ENCODE measurements around the gene LRBA.

LRBA gene

DNA sequence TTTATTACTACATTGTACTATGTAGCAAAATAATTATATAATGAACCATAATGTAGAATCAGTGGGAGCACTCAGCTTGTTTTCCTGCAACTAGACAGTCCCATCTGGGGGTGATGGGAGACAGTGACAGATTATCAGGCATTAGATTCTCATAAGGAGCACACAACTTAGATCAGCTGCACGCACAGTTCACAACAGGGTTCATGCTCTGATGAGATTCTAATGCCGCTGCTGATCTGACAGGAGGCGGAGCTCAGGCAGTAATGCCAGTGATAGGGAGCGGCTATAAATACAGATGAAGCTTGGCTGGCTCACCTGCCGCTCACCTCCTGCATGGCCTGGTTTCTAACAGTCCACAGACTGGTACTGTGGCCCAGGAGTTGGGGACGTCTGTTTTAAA, 233.9 kb downstream of the LRBA start:
- H3K9ac ChIP-seq (ENCODE audit: low read depth, low read length), result no peak overlapping the region
- H3K36me3 ChIP-seq (ENCODE audit: control insufficient read depth, insufficient read depth, low read length), result no peaks in the 10 kb centered on the region
- no peak overlapping the region for H3K4me3 ChIP-seq (ENCODE audit: low read depth, low read length)
- H3K4me1 ChIP-seq (ENCODE audit: control insufficient read depth, insufficient read depth, low read length), result peaks cover 10% of the 10 kb centered on the region
- H3K9me3 ChIP-seq (ENCODE audit: control insufficient read depth, insufficient read depth, low read length), result no peaks in the 10 kb centered on the region
- no peaks in the 10 kb centered on the region for H3K27me3 ChIP-seq (ENCODE audit: control insufficient read depth, insufficient read depth, low read length)

- H3K27me3 ChIP-seq (ENCODE audit: control insufficient read depth, insufficient read depth, low read length), result no peaks in the 10 kb centered on the region
- no peaks in the 10 kb centered on the region for H3K9me3 ChIP-seq (ENCODE audit: control insufficient read depth, insufficient read depth, low read length)
- H3K36me3 ChIP-seq (ENCODE audit: control insufficient read depth, insufficient read depth, low read length), result no peaks in the 10 kb centered on the region
- no peak overlapping the region for H3K9ac ChIP-seq (ENCODE audit: low read depth, low read length)
- H3K4me1 ChIP-seq (ENCODE audit: control insufficient read depth, insufficient read depth, low read length), result peaks cover 3% of the 10 kb centered on the region
- H3K4me3 ChIP-seq (ENCODE audit: low read depth, low read length), result no peak overlapping the region
Measured at GRCh38 chr4:150779707-150780106, 235.4 kb downstream of the LRBA start.

DNA sequence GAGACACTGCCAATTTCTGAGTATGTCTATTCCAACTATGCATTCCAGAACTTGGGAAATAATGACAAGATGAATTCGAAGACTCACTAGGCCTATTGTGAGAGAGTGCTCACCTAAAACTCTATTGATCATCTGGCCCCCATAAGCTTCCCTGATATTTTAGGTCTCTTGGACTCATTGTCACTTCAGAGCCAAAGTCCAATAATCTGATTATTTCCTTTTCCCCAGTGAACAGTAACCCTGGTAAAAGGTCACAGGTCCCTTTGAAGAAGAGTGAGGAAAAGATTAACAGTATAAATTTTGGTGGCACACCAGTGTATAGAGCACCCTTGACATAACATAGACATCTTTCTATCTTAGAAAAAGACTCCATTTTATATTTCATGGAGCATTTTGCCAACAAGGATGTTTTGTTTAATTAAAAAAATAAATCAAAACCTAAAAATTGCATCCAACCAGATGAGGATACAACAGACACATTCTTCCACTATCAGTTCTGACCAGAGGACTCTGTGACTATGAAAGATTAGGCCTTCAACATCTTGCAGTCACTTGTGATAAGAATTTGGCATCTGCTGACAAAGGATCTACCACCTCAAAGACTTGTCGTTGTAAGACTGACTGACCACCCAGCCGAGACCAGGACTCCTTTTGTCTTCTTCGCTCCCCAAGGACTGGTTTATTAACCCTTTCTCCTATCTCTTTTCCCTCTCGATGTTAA, 241.2 kb downstream of the LRBA start:
- Histone ChIP-seq H3K4me3 (ENCODE audit: low read depth, low read length) (no peak overlapping the region), H3K4me1 (ENCODE audit: control insufficient read depth, insufficient read depth, low read length) (no peaks in the 10 kb centered on the region), H3K36me3 (ENCODE audit: control insufficient read depth, insufficient read depth, low read length) (no peaks in the 10 kb centered on the region), H3K27me3 (ENCODE audit: control insufficient read depth, insufficient read depth, low read length) (no peaks in the 10 kb centered on the region), H3K9me3 (ENCODE audit: control insufficient read depth, insufficient read depth, low read length) (no peaks in the 10 kb centered on the region), H3K9ac (ENCODE audit: low read depth, low read length) (no peak overlapping the region)

DNA sequence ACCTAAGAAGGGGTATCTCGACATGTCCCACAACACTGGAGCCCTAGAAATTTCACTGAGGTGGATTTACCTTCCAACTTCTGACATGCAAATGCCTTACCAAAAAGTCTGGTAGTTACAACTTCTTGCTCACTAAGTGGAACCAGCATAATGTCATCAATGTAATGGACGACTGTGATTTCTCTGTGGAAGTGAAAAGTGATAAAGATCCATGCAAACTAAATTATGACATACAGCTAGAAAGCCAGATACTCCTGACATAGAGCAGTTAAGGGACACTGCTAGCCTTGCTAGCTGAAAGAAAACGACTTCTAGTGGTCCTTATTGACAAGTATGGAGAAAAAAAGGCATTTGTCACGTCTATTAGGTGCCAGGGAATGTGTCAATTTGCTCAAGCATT, 242.1 kb downstream of the LRBA start:
- H3K27me3 ChIP-seq (ENCODE audit: control insufficient read depth, insufficient read depth, low read length), result no peaks in the 10 kb centered on the region
- H3K9me3 ChIP-seq (ENCODE audit: control insufficient read depth, insufficient read depth, low read length), result no peaks in the 10 kb centered on the region
- H3K9ac ChIP-seq (ENCODE audit: low read depth, low read length), result no peak overlapping the region
- no peaks in the 10 kb centered on the region for H3K4me1 ChIP-seq (ENCODE audit: control insufficient read depth, insufficient read depth, low read length)
- H3K36me3 ChIP-seq (ENCODE audit: control insufficient read depth, insufficient read depth, low read length), result no peaks in the 10 kb centered on the region
- H3K4me3 ChIP-seq (ENCODE audit: low read depth, low read length), result no peak overlapping the region

GRCh38 chr4:150771382-150771781, 243.7 kb downstream of the LRBA start:
- H3K4me3 ChIP-seq (ENCODE audit: low read depth, low read length), result no peak overlapping the region
- H3K9me3 ChIP-seq (ENCODE audit: control insufficient read depth, insufficient read depth, low read length), result no peaks in the 10 kb centered on the region
- H3K36me3 ChIP-seq (ENCODE audit: control insufficient read depth, insufficient read depth, low read length), result no peaks in the 10 kb centered on the region
- no peak overlapping the region for H3K9ac ChIP-seq (ENCODE audit: low read depth, low read length)
- no peaks in the 10 kb centered on the region for H3K27me3 ChIP-seq (ENCODE audit: control insufficient read depth, insufficient read depth, low read length)
- no peaks in the 10 kb centered on the region for H3K4me1 ChIP-seq (ENCODE audit: control insufficient read depth, insufficient read depth, low read length)

- Histone ChIP-seq H3K36me3 (ENCODE audit: control insufficient read depth, insufficient read depth, low read length) (no peaks in the 10 kb centered on the region), H3K27me3 (ENCODE audit: control insufficient read depth, insufficient read depth, low read length) (no peaks in the 10 kb centered on the region), H3K9ac (ENCODE audit: low read depth, low read length) (no peak overlapping the region), H3K9me3 (ENCODE audit: control insufficient read depth, insufficient read depth, low read length) (no peaks in the 10 kb centered on the region), H3K4me3 (ENCODE audit: low read depth, low read length) (no peak overlapping the region), H3K4me1 (ENCODE audit: control insufficient read depth, insufficient read depth, low read length) (no peaks in the 10 kb centered on the region)
Measured at GRCh38 chr4:150769845-150770244, 245.2 kb downstream of the LRBA start.

- H3K4me3 ChIP-seq (ENCODE audit: low read depth, low read length), result no peak overlapping the region
- H3K9me3 ChIP-seq (ENCODE audit: control insufficient read depth, insufficient read depth, low read length), result no peaks in the 10 kb centered on the region
- no peaks in the 10 kb centered on the region for H3K4me1 ChIP-seq (ENCODE audit: control insufficient read depth, insufficient read depth, low read length)
- no peaks in the 10 kb centered on the region for H3K27me3 ChIP-seq (ENCODE audit: control insufficient read depth, insufficient read depth, low read length)
- no peak overlapping the region for H3K9ac ChIP-seq (ENCODE audit: low read depth, low read length)
- H3K36me3 ChIP-seq (ENCODE audit: control insufficient read depth, insufficient read depth, low read length), result no peaks in the 10 kb centered on the region
Measured at GRCh38 chr4:150769248-150769647, 245.8 kb downstream of the LRBA start.

GRCh38 chr4:150768497-150768896, 246.6 kb downstream of the LRBA start:
- no peak overlapping the region for H3K9ac ChIP-seq (ENCODE audit: low read depth, low read length)

GRCh38 chr4:150765216-150765615, 249.9 kb downstream of the LRBA start:
- Histone ChIP-seq H3K36me3 (ENCODE audit: control insufficient read depth, insufficient read depth, low read length) (no peaks in the 10 kb centered on the region), H3K4me1 (ENCODE audit: control insufficient read depth, insufficient read depth, low read length) (no peaks in the 10 kb centered on the region), H3K9me3 (ENCODE audit: control insufficient read depth, insufficient read depth, low read length) (no peaks in the 10 kb centered on the region), H3K27me3 (ENCODE audit: control insufficient read depth, insufficient read depth, low read length) (no peaks in the 10 kb centered on the region), H3K9ac (ENCODE audit: low read depth, low read length) (no peak overlapping the region), H3K4me3 (ENCODE audit: low read depth, low read length) (no peak overlapping the region)

More at GRCh38 chr4:150768497-150768896, 246.6 kb downstream of the LRBA start:
- H3K4me1 ChIP-seq (ENCODE audit: control insufficient read depth, insufficient read depth, low read length), result no peaks in the 10 kb centered on the region
- no peak overlapping the region for H3K4me3 ChIP-seq (ENCODE audit: low read depth, low read length)
- no peaks in the 10 kb centered on the region for H3K36me3 ChIP-seq (ENCODE audit: control insufficient read depth, insufficient read depth, low read length)
- H3K9me3 ChIP-seq (ENCODE audit: control insufficient read depth, insufficient read depth, low read length), result no peaks in the 10 kb centered on the region
- H3K27me3 ChIP-seq (ENCODE audit: control insufficient read depth, insufficient read depth, low read length), result no peaks in the 10 kb centered on the region

GRCh38 chr4:150751648-150752047, 263.4 kb downstream of the LRBA start:
- no peaks in the 10 kb centered on the region for H3K36me3 ChIP-seq (ENCODE audit: control insufficient read depth, insufficient read depth, low read length)
- H3K4me3 ChIP-seq (ENCODE audit: low read depth, low read length), result no peak overlapping the region
- H3K9ac ChIP-seq (ENCODE audit: low read depth, low read length), result no peak overlapping the region
- H3K27me3 ChIP-seq (ENCODE audit: control insufficient read depth, insufficient read depth, low read length), result no peaks in the 10 kb centered on the region
- no peaks in the 10 kb centered on the region for H3K4me1 ChIP-seq (ENCODE audit: control insufficient read depth, insufficient read depth, low read length)
- H3K9me3 ChIP-seq (ENCODE audit: control insufficient read depth, insufficient read depth, low read length), result no peaks in the 10 kb centered on the region

GRCh38 chr4:150750824-150751223, 264.3 kb downstream of the LRBA start:
- no peak overlapping the region for H3K4me3 ChIP-seq (ENCODE audit: low read depth, low read length)
- no peaks in the 10 kb centered on the region for H3K36me3 ChIP-seq (ENCODE audit: control insufficient read depth, insufficient read depth, low read length)
- H3K27me3 ChIP-seq (ENCODE audit: control insufficient read depth, insufficient read depth, low read length), result no peaks in the 10 kb centered on the region
- no peaks in the 10 kb centered on the region for H3K4me1 ChIP-seq (ENCODE audit: control insufficient read depth, insufficient read depth, low read length)
- no peaks in the 10 kb centered on the region for H3K9me3 ChIP-seq (ENCODE audit: control insufficient read depth, insufficient read depth, low read length)
- H3K9ac ChIP-seq (ENCODE audit: low read depth, low read length), result no peak overlapping the region

- Histone ChIP-seq H3K27me3 (ENCODE audit: control insufficient read depth, insufficient read depth, low read length) (no peaks in the 10 kb centered on the region), H3K4me1 (ENCODE audit: control insufficient read depth, insufficient read depth, low read length) (no peaks in the 10 kb centered on the region), H3K36me3 (ENCODE audit: control insufficient read depth, insufficient read depth, low read length) (no peaks in the 10 kb centered on the region), H3K9ac (ENCODE audit: low read depth, low read length) (no peak overlapping the region), H3K4me3 (ENCODE audit: low read depth, low read length) (no peak overlapping the region), H3K9me3 (ENCODE audit: control insufficient read depth, insufficient read depth, low read length) (no peaks in the 10 kb centered on the region)
Measured at GRCh38 chr4:150746156-150746555, 268.9 kb downstream of the LRBA start.

All from iPS-15b (cell line).